Uterus (tissue), 2 donors: ENCODE measurements around the gene ZBTB5.

Experiments used
- CTCF ChIP-seq, 4 experiments: fragments of 200-600 bp in 2 of 4; fragments of 450-650 bp in 2 of 4; sonication (generic) in 2 of 4; IDR thresholded peaks; one replicate each; pipeline ENCODE4 v1.5.1; 2016 to 2019; ENCODE audit warnings: antibody characterized with exemption in 4 of 4, mild to moderate bottlenecking in 2 of 4, moderate library complexity in 1 of 4
- POLR2A ChIP-seq, 2 donors: fragments of 450-650 bp; IDR thresholded peaks; one replicate each; pipeline ENCODE4 v1.6.1; 2016; ENCODE audit warnings: antibody characterized with exemption in 2 of 2, mild to moderate bottlenecking in 1 of 2, moderate library complexity in 1 of 2

GRCh38 chr9:37496020-37496419, 30.8 kb upstream of the ZBTB5 start:
- TF ChIP-seq POLR2A (IDR thresholded peaks at IDR 0.05) (no peak), CTCF (IDR thresholded peaks at IDR 0.05) (no peak)
